Measurements from ENCODE around the gene VEPH1.
A peak's percentile ranks its signal among the peaks of the same experiment; 100 is the strongest.
"Not testable (repeated sequence)": the region's sequence is repeated elsewhere in the genome, so short reads cannot be mapped to it uniquely, and the experiment has no call there.

VEPH1 gene

GRCh38 chr3:157347577-157348303 is 155.5 kb downstream of the VEPH1 start:
- no peak for DNase-seq
- in situ Hi-C loops (cut with HindIII; ENCODE audit: low pct_ligation_motif_present, low pct_unique_long_range_greater_than_20kb, low sequenced_read_pairs) = no loop called here

- no peak for DNase-seq
- in situ Hi-C loops (cut with HindIII; ENCODE audit: low pct_ligation_motif_present, low pct_unique_long_range_greater_than_20kb, low sequenced_read_pairs) = no loop called here
These were observed 166.8 kb downstream of the VEPH1 start for GRCh38 chr3:157336252-157337009.

- in situ Hi-C loops (cut with HindIII; ENCODE audit: low pct_ligation_motif_present, low pct_unique_long_range_greater_than_20kb, low sequenced_read_pairs) = no loop called here
- DNase-seq = peak; percentile 63
These were observed 167.8 kb downstream of the VEPH1 start for GRCh38 chr3:157335233-157336076.

- DNase-seq = no peak
- in situ Hi-C loops (cut with HindIII; ENCODE audit: low pct_ligation_motif_present, low pct_unique_long_range_greater_than_20kb, low sequenced_read_pairs) = no loop called here
These were observed 169.6 kb downstream of the VEPH1 start for GRCh38 chr3:157333551-157333991.

- in situ Hi-C loops (cut with HindIII; ENCODE audit: low pct_ligation_motif_present, low pct_unique_long_range_greater_than_20kb, low sequenced_read_pairs) = no loop called here
- no peak for DNase-seq
These were observed 173.0 kb downstream of the VEPH1 start for GRCh38 chr3:157330206-157330605.

GRCh38 chr3:157329551-157329950 is 173.7 kb downstream of the VEPH1 start:
- no peak for DNase-seq
- in situ Hi-C loops (cut with HindIII; ENCODE audit: low pct_ligation_motif_present, low pct_unique_long_range_greater_than_20kb, low sequenced_read_pairs) = no loop called here

- in situ Hi-C loops (cut with HindIII; ENCODE audit: low pct_ligation_motif_present, low pct_unique_long_range_greater_than_20kb, low sequenced_read_pairs) = no loop called here
- DNase-seq = no peak
These were observed 175.4 kb downstream of the VEPH1 start for GRCh38 chr3:157327837-157328236.

GRCh38 chr3:157327018-157327417 is 176.2 kb downstream of the VEPH1 start:
- in situ Hi-C loops (cut with HindIII; ENCODE audit: low pct_ligation_motif_present, low pct_unique_long_range_greater_than_20kb, low sequenced_read_pairs) = no loop called here
- no peak for DNase-seq

GRCh38 chr3:157324869-157325268 is 178.3 kb downstream of the VEPH1 start:
- in situ Hi-C loops (cut with HindIII; ENCODE audit: low pct_ligation_motif_present, low pct_unique_long_range_greater_than_20kb, low sequenced_read_pairs) = not testable (repeated sequence)

GRCh38 chr3:157323360-157323759 is 179.9 kb downstream of the VEPH1 start:
- no peak for DNase-seq
- in situ Hi-C loops (cut with HindIII; ENCODE audit: low pct_ligation_motif_present, low pct_unique_long_range_greater_than_20kb, low sequenced_read_pairs) = no loop called here

More at GRCh38 chr3:157324869-157325268, 178.3 kb downstream of the VEPH1 start:
- not testable (repeated sequence) for DNase-seq

GRCh38 chr3:157319672-157320071 is 183.5 kb downstream of the VEPH1 start:
- DNase-seq = no peak
- in situ Hi-C loops (cut with HindIII; ENCODE audit: low pct_ligation_motif_present, low pct_unique_long_range_greater_than_20kb, low sequenced_read_pairs) = no loop called here

GRCh38 chr3:157318639-157319288 is 184.5 kb downstream of the VEPH1 start:
- no peak for DNase-seq
- in situ Hi-C loops (cut with HindIII; ENCODE audit: low pct_ligation_motif_present, low pct_unique_long_range_greater_than_20kb, low sequenced_read_pairs) = no loop called here

GRCh38 chr3:157317895-157318294 is 185.3 kb downstream of the VEPH1 start:
- peak; percentile 48 for DNase-seq
- in situ Hi-C loops (cut with HindIII; ENCODE audit: low pct_ligation_motif_present, low pct_unique_long_range_greater_than_20kb, low sequenced_read_pairs) = no loop called here

- no peak for DNase-seq
- in situ Hi-C loops (cut with HindIII; ENCODE audit: low pct_ligation_motif_present, low pct_unique_long_range_greater_than_20kb, low sequenced_read_pairs) = no loop called here
These were observed 190.0 kb downstream of the VEPH1 start for GRCh38 chr3:157313186-157313585.

- DNase-seq = no peak
- in situ Hi-C loops (cut with HindIII; ENCODE audit: low pct_ligation_motif_present, low pct_unique_long_range_greater_than_20kb, low sequenced_read_pairs) = no loop called here
These were observed 190.9 kb downstream of the VEPH1 start for GRCh38 chr3:157312376-157312745.

GRCh38 chr3:157311633-157312375 is 191.4 kb downstream of the VEPH1 start:
- in situ Hi-C loops (cut with HindIII; ENCODE audit: low pct_ligation_motif_present, low pct_unique_long_range_greater_than_20kb, low sequenced_read_pairs) = no loop called here

GRCh38 chr3:157310329-157311052 is 192.7 kb downstream of the VEPH1 start:
- DNase-seq = no peak
- in situ Hi-C loops (cut with HindIII; ENCODE audit: low pct_ligation_motif_present, low pct_unique_long_range_greater_than_20kb, low sequenced_read_pairs) = no loop called here

More at GRCh38 chr3:157311633-157312375, 191.4 kb downstream of the VEPH1 start:
- DNase-seq = no peak
